Liver (tissue), 3 donors: ENCODE data around the gene MRPS7.
"Not testable (repeated sequence)": the region's sequence is repeated elsewhere in the genome, so short reads cannot be mapped to it uniquely, and the experiment has no call there.

Experiments
- FOXA1 ChIP-seq: IDR thresholded peaks from 2 replicates; pipeline ENCODE4 v1.6.1; 2016; ENCODE audit warnings: antibody characterized with exemption
- RAD21 ChIP-seq, 2 donors: IDR thresholded peaks; 2 replicates each; pipeline ENCODE4 v1.6.1; 2016; ENCODE audit warnings: antibody characterized with exemption in 2 of 2, mild to moderate bottlenecking in 2 of 2
- TF ChIP-seq, protein P1 (sequence below): fragments of 150-350 bp; IDR thresholded peaks from 2 replicates; pipeline ENCODE4 v1.5.1; 2017; ENCODE audit warnings: improper control_type of control experiment, low read depth, low read length; ENCODE audit not compliant: missing input control
- TF ChIP-seq, protein P2 (sequence below): IDR thresholded peaks from 2 replicates; pipeline ENCODE4 v1.6.1; 2016; ENCODE audit warnings: antibody characterized with exemption, mild to moderate bottlenecking
- TF ChIP-seq, protein P3 (sequence below): IDR thresholded peaks from 2 replicates; pipeline ENCODE4 v1.6.1; 2016; ENCODE audit warnings: antibody characterized with exemption
- donor health status: healthy.
- donor health status: healthy.

DNA sequence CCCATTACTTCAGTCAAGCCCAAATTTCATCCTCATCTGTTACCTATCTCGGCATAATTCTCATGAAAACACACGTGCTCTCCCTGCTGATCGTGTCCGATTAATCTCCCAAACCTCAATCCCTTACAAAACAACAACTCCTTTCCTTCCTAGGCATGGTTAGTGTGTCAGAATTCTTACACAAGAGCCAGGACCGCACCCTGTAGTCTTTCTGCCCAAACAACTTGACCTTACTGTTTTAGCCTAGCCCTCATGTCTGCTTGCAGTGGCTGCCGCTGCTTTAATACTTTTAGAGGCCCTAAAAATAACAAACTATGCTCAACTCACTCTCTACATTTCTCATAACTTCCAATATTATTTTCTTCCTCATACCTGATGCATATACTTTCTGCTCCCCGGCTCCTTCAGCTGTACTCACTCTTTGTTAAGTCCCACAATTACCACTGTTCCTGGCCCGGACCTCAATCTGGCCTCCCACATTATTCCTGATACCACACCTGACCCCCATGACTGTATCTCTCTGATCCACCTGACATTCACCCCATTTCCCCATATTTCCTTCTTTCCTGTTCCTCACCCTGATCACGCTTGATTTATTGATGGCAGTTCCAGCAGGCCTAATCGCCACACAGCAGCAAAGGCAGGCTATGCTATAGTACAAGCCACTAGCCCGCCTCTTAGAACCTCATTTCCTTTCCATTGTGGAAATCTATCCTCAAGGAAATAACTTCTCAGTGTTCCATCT, 5.6 kb upstream of the MRPS7 start:
- not testable (repeated sequence) for TF ChIP-seq FOXA1; RAD21 (IDR thresholded peaks at IDR 0.05)
- TF ChIP-seq, protein P1, sequence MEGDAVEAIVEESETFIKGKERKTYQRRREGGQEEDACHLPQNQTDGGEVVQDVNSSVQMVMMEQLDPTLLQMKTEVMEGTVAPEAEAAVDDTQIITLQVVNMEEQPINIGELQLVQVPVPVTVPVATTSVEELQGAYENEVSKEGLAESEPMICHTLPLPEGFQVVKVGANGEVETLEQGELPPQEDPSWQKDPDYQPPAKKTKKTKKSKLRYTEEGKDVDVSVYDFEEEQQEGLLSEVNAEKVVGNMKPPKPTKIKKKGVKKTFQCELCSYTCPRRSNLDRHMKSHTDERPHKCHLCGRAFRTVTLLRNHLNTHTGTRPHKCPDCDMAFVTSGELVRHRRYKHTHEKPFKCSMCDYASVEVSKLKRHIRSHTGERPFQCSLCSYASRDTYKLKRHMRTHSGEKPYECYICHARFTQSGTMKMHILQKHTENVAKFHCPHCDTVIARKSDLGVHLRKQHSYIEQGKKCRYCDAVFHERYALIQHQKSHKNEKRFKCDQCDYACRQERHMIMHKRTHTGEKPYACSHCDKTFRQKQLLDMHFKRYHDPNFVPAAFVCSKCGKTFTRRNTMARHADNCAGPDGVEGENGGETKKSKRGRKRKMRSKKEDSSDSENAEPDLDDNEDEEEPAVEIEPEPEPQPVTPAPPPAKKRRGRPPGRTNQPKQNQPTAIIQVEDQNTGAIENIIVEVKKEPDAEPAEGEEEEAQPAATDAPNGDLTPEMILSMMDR, result not testable (repeated sequence)
- TF ChIP-seq, protein P2, sequence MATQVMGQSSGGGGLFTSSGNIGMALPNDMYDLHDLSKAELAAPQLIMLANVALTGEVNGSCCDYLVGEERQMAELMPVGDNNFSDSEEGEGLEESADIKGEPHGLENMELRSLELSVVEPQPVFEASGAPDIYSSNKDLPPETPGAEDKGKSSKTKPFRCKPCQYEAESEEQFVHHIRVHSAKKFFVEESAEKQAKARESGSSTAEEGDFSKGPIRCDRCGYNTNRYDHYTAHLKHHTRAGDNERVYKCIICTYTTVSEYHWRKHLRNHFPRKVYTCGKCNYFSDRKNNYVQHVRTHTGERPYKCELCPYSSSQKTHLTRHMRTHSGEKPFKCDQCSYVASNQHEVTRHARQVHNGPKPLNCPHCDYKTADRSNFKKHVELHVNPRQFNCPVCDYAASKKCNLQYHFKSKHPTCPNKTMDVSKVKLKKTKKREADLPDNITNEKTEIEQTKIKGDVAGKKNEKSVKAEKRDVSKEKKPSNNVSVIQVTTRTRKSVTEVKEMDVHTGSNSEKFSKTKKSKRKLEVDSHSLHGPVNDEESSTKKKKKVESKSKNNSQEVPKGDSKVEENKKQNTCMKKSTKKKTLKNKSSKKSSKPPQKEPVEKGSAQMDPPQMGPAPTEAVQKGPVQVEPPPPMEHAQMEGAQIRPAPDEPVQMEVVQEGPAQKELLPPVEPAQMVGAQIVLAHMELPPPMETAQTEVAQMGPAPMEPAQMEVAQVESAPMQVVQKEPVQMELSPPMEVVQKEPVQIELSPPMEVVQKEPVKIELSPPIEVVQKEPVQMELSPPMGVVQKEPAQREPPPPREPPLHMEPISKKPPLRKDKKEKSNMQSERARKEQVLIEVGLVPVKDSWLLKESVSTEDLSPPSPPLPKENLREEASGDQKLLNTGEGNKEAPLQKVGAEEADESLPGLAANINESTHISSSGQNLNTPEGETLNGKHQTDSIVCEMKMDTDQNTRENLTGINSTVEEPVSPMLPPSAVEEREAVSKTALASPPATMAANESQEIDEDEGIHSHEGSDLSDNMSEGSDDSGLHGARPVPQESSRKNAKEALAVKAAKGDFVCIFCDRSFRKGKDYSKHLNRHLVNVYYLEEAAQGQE, result not testable (repeated sequence)
- TF ChIP-seq, protein P3, sequence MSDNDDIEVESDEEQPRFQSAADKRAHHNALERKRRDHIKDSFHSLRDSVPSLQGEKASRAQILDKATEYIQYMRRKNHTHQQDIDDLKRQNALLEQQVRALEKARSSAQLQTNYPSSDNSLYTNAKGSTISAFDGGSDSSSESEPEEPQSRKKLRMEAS, result not testable (repeated sequence)
